ENCODE results near the gene CAPN2. TPM values are rescaled to one million over a fixed set of nuclear protein-coding genes. Genes with fewer than 3 reads are reported as not detected.

The CAPN2 gene
- total and polyA plus RNA-seq, 4 donors = 99.8 to 213 (median 199) TPM

GRCh38 chr1:223695941-223696340 is 16.4 kb upstream of the CAPN2 start:
- Histone ChIP-seq H3K9me3 (ENCODE audit: control insufficient read depth, low read length) (no peaks in the 10 kb centered on the region), H3K4me3 (ENCODE audit: low read length in 2 of 2) (no peak overlapping the region), H3K4me1 (ENCODE audit: control insufficient read depth in 1 of 2, insufficient read depth in 2 of 2, low read length in 2 of 2) (peaks cover 3 to 7% of the 10 kb centered on the region in 2 donors), H3K36me3 (ENCODE audit: control insufficient read depth in 1 of 2, insufficient read depth in 2 of 2, low read length in 1 of 2) (no peaks in the 10 kb centered on the region), H3K27ac (ENCODE audit: low read depth in 1 of 2, low read length in 2 of 2) (no peak overlapping the region), H3K27me3 (ENCODE audit: control insufficient read depth in 1 of 2, insufficient read depth in 2 of 2, low read length in 1 of 2) (no peaks in the 10 kb centered on the region)
- no peak for DNase-seq
- 65% methylated on average over 5 of the region's 5 CpGs for WGBS, 2 donors
- ATAC-seq (ENCODE audit: low FRiP score) = no peak
- intact Hi-C loops (cut with DNase I) = loop anchor here in 1 of 2 donors (2.0 kb wide), 1 partner anchor 53 kb away; no protein-coding TSS in a partner anchor

- WGBS, 2 donors = 66 to 70% methylated on average over 5 of the region's 5 CpGs
- no peak for ATAC-seq (ENCODE audit: low FRiP score)
- Histone ChIP-seq H3K9me3 (ENCODE audit: control insufficient read depth, low read length) (no peaks in the 10 kb centered on the region), H3K36me3 (ENCODE audit: control insufficient read depth in 1 of 2, insufficient read depth in 2 of 2, low read length in 1 of 2) (no peaks in the 10 kb centered on the region), H3K4me3 (ENCODE audit: low read length in 2 of 2) (no peak overlapping the region), H3K27ac (ENCODE audit: low read depth in 1 of 2, low read length in 2 of 2) (peak overlapping the region; percentile 98 to 99), H3K27me3 (ENCODE audit: control insufficient read depth in 1 of 2, insufficient read depth in 2 of 2, low read length in 1 of 2) (no peaks in the 10 kb centered on the region), H3K4me1 (ENCODE audit: control insufficient read depth in 1 of 2, insufficient read depth in 2 of 2, low read length in 2 of 2) (peaks cover 3 to 12% of the 10 kb centered on the region in 2 donors)
- no peak for DNase-seq
- intact Hi-C loops (cut with DNase I) = loop anchor here (5.0 kb wide), 2 partner anchors 147 to 187 kb away; partner anchors contain the start of gene TP53BP2 (in 1 of the 2)
Measured at GRCh38 chr1:223700388-223700918, 11.9 kb upstream of the CAPN2 start.

GRCh38 chr1:223700942-223701637 is 11.2 kb upstream of the CAPN2 start:
- peaks cover 3 to 14% of the 10 kb centered on the region in 2 donors for H3K4me1 ChIP-seq (ENCODE audit: control insufficient read depth in 1 of 2, insufficient read depth in 2 of 2, low read length in 2 of 2)
- H3K27ac ChIP-seq (ENCODE audit: low read depth in 1 of 2, low read length in 2 of 2) = peak overlapping the region; percentile 98 to 99
- no peaks in the 10 kb centered on the region for H3K36me3 ChIP-seq (ENCODE audit: control insufficient read depth in 1 of 2, insufficient read depth in 2 of 2, low read length in 1 of 2)
- no peaks in the 10 kb centered on the region for H3K9me3 ChIP-seq (ENCODE audit: control insufficient read depth, low read length)
- DNase-seq (peak; percentile 85), ATAC-seq (ENCODE audit: low FRiP score) (peak; percentile 74)
- intact Hi-C loops (cut with DNase I) = loop anchor here (5.0 kb wide), 2 partner anchors 146 to 186 kb away; partner anchors contain the start of gene TP53BP2 (in 1 of the 2)
- H3K4me3 ChIP-seq (ENCODE audit: low read length in 2 of 2) = no peak overlapping the region
- no peaks in the 10 kb centered on the region for H3K27me3 ChIP-seq (ENCODE audit: control insufficient read depth in 1 of 2, insufficient read depth in 2 of 2, low read length in 1 of 2)
- WGBS, 2 donors = 5 to 10% methylated on average over 8 of the region's 8 CpGs

GRCh38 chr1:223702735-223703667 is 9.3 kb upstream of the CAPN2 start:
- Histone ChIP-seq H3K4me3 (ENCODE audit: low read length in 2 of 2) (no peak overlapping the region), H3K36me3 (ENCODE audit: control insufficient read depth in 1 of 2, insufficient read depth in 2 of 2, low read length in 1 of 2) (no peaks in the 10 kb centered on the region), H3K27me3 (ENCODE audit: control insufficient read depth in 1 of 2, insufficient read depth in 2 of 2, low read length in 1 of 2) (no peaks in the 10 kb centered on the region), H3K9me3 (ENCODE audit: control insufficient read depth, low read length) (no peaks in the 10 kb centered on the region), H3K27ac (ENCODE audit: low read depth in 1 of 2, low read length in 2 of 2) (peak overlapping the region in 1 of 2 donors; percentile 37), H3K4me1 (ENCODE audit: control insufficient read depth in 1 of 2, insufficient read depth in 2 of 2, low read length in 2 of 2) (peaks cover 3 to 14% of the 10 kb centered on the region in 2 donors)
- 83 to 96% methylated on average over 4 of the region's 4 CpGs for WGBS, 2 donors
- intact Hi-C loops (cut with DNase I) = loop anchor here (5.0 kb wide), 2 partner anchors 144 to 184 kb away; partner anchors contain the start of gene TP53BP2 (in 1 of the 2)
- ATAC-seq (ENCODE audit: low FRiP score) (no peak), DNase-seq (no peak)

- Histone ChIP-seq H3K4me1 (ENCODE audit: control insufficient read depth in 1 of 2, insufficient read depth in 2 of 2, low read length in 2 of 2) (peaks cover 3 to 14% of the 10 kb centered on the region in 2 donors), H3K27ac (ENCODE audit: low read depth in 1 of 2, low read length in 2 of 2) (no peak overlapping the region), H3K27me3 (ENCODE audit: control insufficient read depth in 1 of 2, insufficient read depth in 2 of 2, low read length in 1 of 2) (no peaks in the 10 kb centered on the region), H3K9me3 (ENCODE audit: control insufficient read depth, low read length) (no peaks in the 10 kb centered on the region), H3K4me3 (ENCODE audit: low read length in 2 of 2) (no peak overlapping the region), H3K36me3 (ENCODE audit: control insufficient read depth in 1 of 2, insufficient read depth in 2 of 2, low read length in 1 of 2) (no peaks in the 10 kb centered on the region)
- intact Hi-C loops (cut with DNase I) = loop anchor here (5.0 kb wide), 2 partner anchors 144 to 184 kb away; partner anchors contain the start of gene TP53BP2 (in 1 of the 2)
- WGBS, 2 donors = 74 to 82% methylated on average over 1 of the region's 1 CpG
- no peak for ATAC-seq (ENCODE audit: low FRiP score)
- no peak for DNase-seq
Measured at GRCh38 chr1:223703668-223704013, 8.7 kb upstream of the CAPN2 start.

- Histone ChIP-seq H3K9me3 (ENCODE audit: control insufficient read depth, low read length) (no peaks in the 10 kb centered on the region), H3K27ac (ENCODE audit: low read depth in 1 of 2, low read length in 2 of 2) (peak overlapping the region; percentile 58 to 94), H3K4me1 (ENCODE audit: control insufficient read depth in 1 of 2, insufficient read depth in 2 of 2, low read length in 2 of 2) (peaks cover 0 to 12% of the 10 kb centered on the region in 2 donors), H3K36me3 (ENCODE audit: control insufficient read depth in 1 of 2, insufficient read depth in 2 of 2, low read length in 1 of 2) (no peaks in the 10 kb centered on the region), H3K4me3 (ENCODE audit: low read length in 2 of 2) (no peak overlapping the region), H3K27me3 (ENCODE audit: control insufficient read depth in 1 of 2, insufficient read depth in 2 of 2, low read length in 1 of 2) (no peaks in the 10 kb centered on the region)
- DNase-seq (peak in 1 of 2 donors; percentile 64), ATAC-seq (ENCODE audit: low FRiP score) (no peak)
- WGBS, 2 donors = 34 to 43% methylated on average over 8 of the region's 8 CpGs
- intact Hi-C loops (cut with DNase I) = loop anchor here (5.0 kb wide), 3 partner anchors 122 to 182 kb away; partner anchors contain the start of gene TP53BP2 (in 1 of the 2)
Measured at GRCh38 chr1:223704921-223705878, 7.1 kb upstream of the CAPN2 start.

GRCh38 chr1:223706077-223706973 is 6.0 kb upstream of the CAPN2 start:
- intact Hi-C loops (cut with DNase I) = loop anchor here in 1 of 2 donors (5.0 kb wide), 1 partner anchor 121 kb away; no protein-coding TSS in a partner anchor

More at GRCh38 chr1:223706077-223706973, 6.0 kb upstream of the CAPN2 start:
- peak overlapping the region; percentile 33 to 94 for H3K27ac ChIP-seq (ENCODE audit: low read depth in 1 of 2, low read length in 2 of 2)
- no peak for DNase-seq
- no peak for ATAC-seq (ENCODE audit: low FRiP score)
- no peaks in the 10 kb centered on the region for H3K9me3 ChIP-seq (ENCODE audit: control insufficient read depth, low read length)
- no peaks in the 10 kb centered on the region for H3K36me3 ChIP-seq (ENCODE audit: control insufficient read depth in 1 of 2, insufficient read depth in 2 of 2, low read length in 1 of 2)
- H3K4me3 ChIP-seq (ENCODE audit: low read length in 2 of 2) = no peak overlapping the region
- WGBS, 2 donors = 42 to 46% methylated on average over 12 of the region's 12 CpGs
- no peaks in the 10 kb centered on the region for H3K27me3 ChIP-seq (ENCODE audit: control insufficient read depth in 1 of 2, insufficient read depth in 2 of 2, low read length in 1 of 2)
- H3K4me1 ChIP-seq (ENCODE audit: control insufficient read depth in 1 of 2, insufficient read depth in 2 of 2, low read length in 2 of 2) = peaks cover 0 to 6% of the 10 kb centered on the region in 2 donors

All from aorta (tissue), 5 donors.